Tibial nerve (tissue), 4 donors: ENCODE data around the gene CIT. TPM values are rescaled to one million over a fixed set of nuclear protein-coding genes. Genes with fewer than 3 reads are reported as not detected.
A peak's percentile ranks its signal among the peaks of the same experiment; 100 is the strongest.

Source experiments
- DNase-seq, 2 donors: peaks; one replicate each; pipeline ENCODE4 v3.0.0-alpha.2; 2019; ENCODE audit warnings: low spot score in 2 of 2
- H3K27ac ChIP-seq, 4 donors: fragments of 200-600 bp; sonication (generic) in 3 of 4; one replicate each; pipeline ENCODE4 v1.5.1; 2017 to 2019; ENCODE audit warnings: mild to moderate bottlenecking in 1 of 4
- H3K27me3 ChIP-seq, 2 donors: fragments of 200-600 bp; sonication (generic) in 1 of 2; one replicate each; pipeline versions ENCODE4 v1.5.1 to v1.6.0; 2017 to 2019
- H3K36me3 ChIP-seq, 3 donors: fragments of 200-600 bp; sonication (generic); one replicate each; pipeline ENCODE4 v1.5.1; 2018 to 2019
- H3K4me1 ChIP-seq, 4 donors: fragments of 200-600 bp; sonication (generic) in 3 of 4; one replicate each; pipeline ENCODE4 v1.5.1; 2017 to 2019
- H3K4me3 ChIP-seq, 4 donors: fragments of 200-600 bp; sonication (generic) in 3 of 4; one replicate each; pipeline ENCODE4 v1.5.1; 2017 to 2019; ENCODE audit warnings: mild to moderate bottlenecking in 1 of 4, moderate library complexity in 1 of 4
- H3K9me3 ChIP-seq, 4 donors: fragments of 200-600 bp; sonication (generic) in 3 of 4; one replicate each; pipeline ENCODE4 v1.5.1; 2017 to 2019
- EP300 ChIP-seq, 2 donors: sonication (generic); formaldehyde crosslinking; IDR thresholded peaks; one replicate each; pipeline ENCODE4 v1.6.1; 2017; ENCODE audit warnings: antibody characterized with exemption in 2 of 2, mild to moderate bottlenecking in 1 of 2
- POLR2A ChIP-seq, 2 donors: fragments of 450-650 bp; IDR thresholded peaks; one replicate each; pipeline ENCODE4 v1.6.1; 2017; ENCODE audit warnings: antibody characterized with exemption in 2 of 2, mild to moderate bottlenecking in 2 of 2, moderate library complexity in 2 of 2
- WGBS, 2 donors: methylation state at CpG; one replicate each; pipeline ENCODE4 v1.1.5; 2018; 5-methylcytosine and 5-hydroxymethylcytosine counted together
- total RNA-seq, 4 donors: library from RNA; depleted of rRNA; stranded (reverse); fragments of >200 nt; gene quantifications; one replicate each; pipeline ENCODE4 v1.1.0, GENCODE V29; 2016
- TF ChIP-seq, protein P1 (sequence below), 5 experiments: fragments of 200-600 bp in 3 of 5; fragments of 450-650 bp in 2 of 5; sonication (generic) in 3 of 5; IDR thresholded peaks; one replicate each; pipeline ENCODE4 v1.5.1; 2016 to 2019; ENCODE audit warnings: antibody characterized with exemption in 5 of 5, mild to moderate bottlenecking in 3 of 5, moderate library complexity in 2 of 5

Gene CIT
- total RNA-seq, 4 donors from 2014 or later, result 22.0 to 72.1 (median 40.8) TPM

DNA sequence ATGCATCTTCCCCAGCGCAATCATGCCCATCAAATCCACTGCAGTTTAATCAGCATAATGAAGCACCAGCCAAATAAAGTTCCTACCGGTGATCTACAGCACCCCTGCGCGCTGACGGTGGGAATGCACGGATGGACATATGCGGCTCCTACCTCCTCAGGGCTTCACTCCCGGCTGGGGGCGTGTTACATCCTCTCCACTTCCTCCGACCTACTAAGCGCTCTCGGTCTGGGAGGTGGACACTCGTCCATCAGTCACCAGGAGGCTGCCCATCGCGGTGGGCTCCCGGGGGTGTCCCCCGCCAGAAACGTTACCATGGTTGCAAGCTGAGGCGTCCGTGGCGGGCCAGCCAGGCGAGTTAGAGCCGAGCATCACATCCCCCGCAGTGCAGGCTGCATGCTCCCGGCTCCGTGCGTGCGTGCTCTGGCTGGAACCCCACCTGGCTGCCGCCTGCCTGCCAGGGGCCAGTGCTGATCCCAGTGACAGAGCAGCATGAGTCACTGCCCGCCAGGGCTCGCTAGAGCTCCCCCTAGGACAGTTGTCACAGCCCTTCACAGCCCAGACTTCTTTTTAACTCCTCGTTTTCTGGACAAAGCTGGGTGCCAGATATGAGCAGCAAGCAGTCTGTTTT, 73.0 kb downstream of the CIT start:
- peaks cover 0 to 46% (median 0%) of the 10 kb centered on the region in 4 donors for H3K4me1 ChIP-seq
- no peaks in the 10 kb centered on the region for H3K36me3 ChIP-seq
- TF ChIP-seq POLR2A (IDR thresholded peaks at IDR 0.05) (peak in 1 of 2 donors; percentile 48), EP300 (IDR thresholded peaks at IDR 0.05) (peak in 1 of 2 donors; percentile 70)
- TF ChIP-seq, protein P1, sequence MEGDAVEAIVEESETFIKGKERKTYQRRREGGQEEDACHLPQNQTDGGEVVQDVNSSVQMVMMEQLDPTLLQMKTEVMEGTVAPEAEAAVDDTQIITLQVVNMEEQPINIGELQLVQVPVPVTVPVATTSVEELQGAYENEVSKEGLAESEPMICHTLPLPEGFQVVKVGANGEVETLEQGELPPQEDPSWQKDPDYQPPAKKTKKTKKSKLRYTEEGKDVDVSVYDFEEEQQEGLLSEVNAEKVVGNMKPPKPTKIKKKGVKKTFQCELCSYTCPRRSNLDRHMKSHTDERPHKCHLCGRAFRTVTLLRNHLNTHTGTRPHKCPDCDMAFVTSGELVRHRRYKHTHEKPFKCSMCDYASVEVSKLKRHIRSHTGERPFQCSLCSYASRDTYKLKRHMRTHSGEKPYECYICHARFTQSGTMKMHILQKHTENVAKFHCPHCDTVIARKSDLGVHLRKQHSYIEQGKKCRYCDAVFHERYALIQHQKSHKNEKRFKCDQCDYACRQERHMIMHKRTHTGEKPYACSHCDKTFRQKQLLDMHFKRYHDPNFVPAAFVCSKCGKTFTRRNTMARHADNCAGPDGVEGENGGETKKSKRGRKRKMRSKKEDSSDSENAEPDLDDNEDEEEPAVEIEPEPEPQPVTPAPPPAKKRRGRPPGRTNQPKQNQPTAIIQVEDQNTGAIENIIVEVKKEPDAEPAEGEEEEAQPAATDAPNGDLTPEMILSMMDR (IDR thresholded peaks at IDR 0.05), result peak; percentile 33 to 65 (median 63)
- H3K27ac ChIP-seq, result peak overlapping the region; percentile 54 to 85 (median 69)
- H3K27me3 ChIP-seq, result no peaks in the 10 kb centered on the region
- 8 to 20% methylated on average over 16 to 17 of the region's 32 CpGs for WGBS, 2 donors
- no peaks in the 10 kb centered on the region for H3K9me3 ChIP-seq
- peak in 1 of 2 donors; percentile 11 for DNase-seq
- peak overlapping the region; percentile 31 to 58 (median 40) for H3K4me3 ChIP-seq

DNA sequence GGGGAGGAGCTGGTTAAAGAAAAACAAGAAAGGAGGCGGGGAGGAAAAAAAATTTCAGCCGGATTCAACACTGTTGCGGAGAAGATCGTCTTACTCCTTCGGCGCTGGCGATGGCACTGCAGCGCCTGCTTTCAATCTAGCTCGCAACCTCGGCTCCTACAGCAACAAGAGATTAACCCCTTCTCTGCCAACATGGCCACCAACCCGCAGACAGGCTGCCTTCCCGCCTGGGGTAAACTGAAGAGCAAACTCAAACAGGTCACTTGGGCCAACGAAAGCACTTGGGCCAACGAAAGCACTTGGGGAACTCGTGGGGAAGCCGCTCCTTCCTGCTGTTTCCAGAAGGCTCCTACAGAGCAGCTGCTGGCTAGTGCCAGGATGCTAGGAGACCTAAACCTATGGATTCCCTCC, 73.7 kb downstream of the CIT start:
- no peaks in the 10 kb centered on the region for H3K27me3 ChIP-seq
- TF ChIP-seq, protein P1 (IDR thresholded peaks at IDR 0.05), result no peak
- peak in 1 of 2 donors; percentile 56 for TF ChIP-seq EP300 (IDR thresholded peaks at IDR 0.05)
- no peaks in the 10 kb centered on the region for H3K9me3 ChIP-seq
- H3K27ac ChIP-seq, result peak overlapping the region; percentile 54 to 85 (median 69)
- 7 to 25% methylated on average over 15 to 16 of the region's 16 CpGs for WGBS, 2 donors
- H3K4me3 ChIP-seq, result peak overlapping the region; percentile 31 to 58 (median 40)
- DNase-seq, result peak in 1 of 2 donors; percentile 9
- peaks cover 0 to 46% (median 0%) of the 10 kb centered on the region in 4 donors for H3K4me1 ChIP-seq
- H3K36me3 ChIP-seq, result no peaks in the 10 kb centered on the region

DNA sequence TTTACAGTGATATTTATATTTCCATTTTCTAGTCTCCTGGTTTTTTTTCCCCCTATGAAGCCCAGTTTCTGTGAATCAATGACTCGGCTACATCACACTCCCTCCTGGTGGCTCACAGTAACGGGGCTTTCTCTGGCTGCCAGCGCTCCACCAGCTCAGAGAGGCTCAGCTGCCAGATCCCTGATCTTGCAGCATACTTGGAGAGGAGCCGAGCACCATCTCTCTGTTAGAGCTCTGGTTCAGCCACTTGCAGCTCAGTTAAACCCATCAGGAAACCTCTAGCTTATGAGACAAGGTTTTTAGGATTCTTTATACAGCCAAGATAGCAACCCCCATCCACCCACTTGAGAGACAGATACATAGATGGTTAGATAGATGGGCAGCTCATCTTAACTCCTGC, 74.6 kb downstream of the CIT start:
- WGBS, 2 donors, result 25 to 26% methylated on average over 4 of the region's 4 CpGs
- TF ChIP-seq POLR2A (IDR thresholded peaks at IDR 0.05) (no peak), EP300 (IDR thresholded peaks at IDR 0.05) (no peak)
- TF ChIP-seq, protein P1 (IDR thresholded peaks at IDR 0.05), result no peak
- DNase-seq, result peak; percentile 19 to 41
- peaks cover 0 to 46% (median 0%) of the 10 kb centered on the region in 4 donors for H3K4me1 ChIP-seq
- H3K9me3 ChIP-seq, result no peaks in the 10 kb centered on the region
- no peaks in the 10 kb centered on the region for H3K27me3 ChIP-seq
- peak overlapping the region; percentile 54 to 85 (median 69) for H3K27ac ChIP-seq
- H3K4me3 ChIP-seq, result peak overlapping the region in 3 of 4 donors; percentile 31 to 58 (median 48)
- H3K36me3 ChIP-seq, result no peaks in the 10 kb centered on the region

DNA sequence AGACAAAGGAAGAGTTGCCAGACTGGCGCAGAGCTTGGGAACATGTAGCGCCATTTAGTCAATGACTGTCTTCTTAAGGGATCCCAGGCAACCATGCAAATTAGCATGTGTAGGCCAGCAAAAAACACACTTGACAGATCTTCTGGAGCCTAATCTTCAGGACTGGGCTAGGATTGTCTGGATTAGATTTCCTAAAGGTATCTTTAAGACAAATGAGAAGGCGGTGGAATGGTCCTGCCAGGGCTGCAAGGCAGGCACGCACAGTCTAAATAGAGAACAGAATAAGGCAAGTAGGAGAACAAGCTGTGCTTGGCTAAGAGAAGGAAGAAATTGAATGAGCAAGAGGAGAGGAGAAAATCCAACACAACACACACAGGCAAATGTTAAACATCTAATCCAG, 80.0 kb downstream of the CIT start:
- H3K27me3 ChIP-seq, result no peaks in the 10 kb centered on the region
- H3K27ac ChIP-seq, result no peak overlapping the region
- H3K4me3 ChIP-seq, result no peak overlapping the region
- peaks cover 0 to 18% (median 0%) of the 10 kb centered on the region in 4 donors for H3K4me1 ChIP-seq
- no peaks in the 10 kb centered on the region for H3K9me3 ChIP-seq
- DNase-seq, result no peak
- TF ChIP-seq POLR2A (IDR thresholded peaks at IDR 0.05), result no peak
- TF ChIP-seq EP300 (IDR thresholded peaks at IDR 0.05), result no peak
- TF ChIP-seq, protein P1 (IDR thresholded peaks at IDR 0.05), result no peak
- H3K36me3 ChIP-seq, result peaks cover 0 to 8% (median 0%) of the 10 kb centered on the region in 3 donors
- 96 to 100% methylated on average over 4 of the region's 4 CpGs for WGBS, 2 donors

DNA sequence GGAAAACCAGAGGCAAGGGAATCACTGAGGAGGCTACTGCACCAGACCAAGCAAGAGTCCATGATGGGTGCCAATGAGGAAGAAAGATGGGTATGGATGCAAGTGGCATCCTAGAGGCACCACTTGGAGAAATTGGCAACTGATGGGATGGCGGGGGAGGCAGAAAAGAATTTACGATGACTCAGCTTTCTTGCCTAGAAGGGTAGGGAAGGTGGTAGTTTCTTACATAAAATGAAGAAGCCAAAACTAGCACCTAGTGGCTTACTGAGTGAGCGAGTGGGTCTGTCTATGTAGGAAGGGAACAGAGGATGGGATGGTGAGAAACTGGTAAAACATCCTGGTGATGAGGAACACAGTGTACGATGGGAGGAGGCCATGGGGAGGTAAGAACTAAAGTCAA, 80.8 kb downstream of the CIT start:
- Histone ChIP-seq H3K4me3 (no peak overlapping the region), H3K9me3 (no peaks in the 10 kb centered on the region), H3K27ac (no peak overlapping the region), H3K36me3 (peaks cover 0 to 8% (median 0%) of the 10 kb centered on the region in 3 donors), H3K4me1 (peaks cover 0 to 12% (median 0%) of the 10 kb centered on the region in 4 donors), H3K27me3 (no peaks in the 10 kb centered on the region)
- TF ChIP-seq EP300 (IDR thresholded peaks at IDR 0.05), result no peak
- no peak for TF ChIP-seq POLR2A (IDR thresholded peaks at IDR 0.05)
- TF ChIP-seq, protein P1 (IDR thresholded peaks at IDR 0.05), result no peak
- WGBS, 2 donors, result 92 to 95% methylated on average over 4 of the region's 4 CpGs
- no peak for DNase-seq
